K562 (cell line): ENCODE results near the gene MARS2. TPM values are rescaled to one million over a fixed set of nuclear protein-coding genes. Genes with fewer than 3 reads are reported as not detected.

ENCODE experiments used
- CBFB ChIP-seq: sonication (generic); formaldehyde crosslinking; IDR thresholded peaks from 2 replicates; pipeline ENCODE4 v1.4.0; 2020; ENCODE audit warnings: mild to moderate bottlenecking, missing genetic modification reagents
- CREM ChIP-seq: IDR thresholded peaks from 2 replicates; pipeline ENCODE4 v1.6.1; 2014; ENCODE audit warnings: antibody characterized with exemption, low read depth
- KAT2B ChIP-seq: IDR thresholded peaks from one replicate; pipeline ENCODE4 v1.6.1; 2012; ENCODE audit warnings: low read depth, mild to moderate bottlenecking, control low read depth, inconsistent platforms, low read length, moderate library complexity
- MAZ ChIP-seq, 2 experiments: fragments of 450-650 bp in 1 of 2; sonication (generic) in 1 of 2; formaldehyde crosslinking; IDR thresholded peaks in 1 of 2; conservative IDR thresholded peaks in 1 of 2; 2 replicates each; pipeline versions ENCODE4 v1.4.0 to v1.5.0; 2020; ENCODE audit warnings: mild to moderate bottlenecking in 1 of 2, missing genetic modification reagents in 1 of 2
- PTTG1 ChIP-seq: fragments of 450-650 bp; IDR thresholded peaks from 2 replicates; pipeline ENCODE4 v1.6.1; 2016; ENCODE audit warnings: low read depth, mild to moderate bottlenecking, missing genetic modification characterization, missing compliant biosample characterization
- TARDBP ChIP-seq: fragments of 450-650 bp; IDR thresholded peaks from 2 replicates; pipeline ENCODE4 v1.6.1; 2016
- UBTF ChIP-seq, 2 experiments: IDR thresholded peaks; 2 replicates each; pipeline ENCODE4 v1.6.1; 2012; ENCODE audit warnings: improper control_type of control experiment in 2 of 2, low read depth in 2 of 2, low read length in 2 of 2, borderline replicate concordance in 1 of 2
- VEZF1 ChIP-seq: fragments of 200-800 bp; sonication (Bioruptor generic); IDR thresholded peaks from 2 replicates; pipeline ENCODE4 v1.6.1; 2017; ENCODE audit warnings: missing genetic modification characterization, missing compliant biosample characterization
- ZFX ChIP-seq: sonication (generic); formaldehyde crosslinking; IDR thresholded peaks from 2 replicates; pipeline ENCODE4 v1.8.0; 2022; ENCODE audit warnings: mild to moderate bottlenecking, missing genetic modification reagents, moderate library complexity
- ZNF449 ChIP-seq: fragments of 250-450 bp; sonication (Bioruptor Pico); IDR thresholded peaks from 2 replicates; pipeline ENCODE4 v1.8.0; 2022; ENCODE audit warnings: moderate library complexity, mild to moderate bottlenecking, inconsistent platforms
- polyA plus RNA-seq, 8 experiments: library from polyadenylated mRNA; depleted of rRNA in 4 of 8; stranded (reverse) in 5 of 8; unstranded in 3 of 8; fragments of >200 nt; fragmentation: Nextera tagmentation in 2 of 8; fragmentation: Illumina TruSeq in 1 of 8; extraction: Ambion mirVana in 2 of 8; extraction: Trizol in 1 of 8; gene quantifications; 2 replicates each; pipeline versions ENCODE4 v1.2.1 to v1.2.3, GENCODE V29; 2011 to 2014; ENCODE audit warnings: inconsistent platforms in 1 of 8, missing spikeins in 1 of 8
- total RNA-seq, 7 experiments: library from RNA; depleted of rRNA in 6 of 7; stranded (reverse); fragments of >200 nt in 6 of 7; fragmentation: Illumina TruSeq in 2 of 7; extraction: Trizol in 2 of 7; gene quantifications; 2 replicates each; pipeline versions ENCODE4 v1.2.1 to v1.2.3, GENCODE V29; 2011 to 2021; ENCODE audit warnings: low replicate concordance in 1 of 7
- TF ChIP-seq, protein P1 (sequence below): fragments of 250-450 bp; sonication (Bioruptor Pico); IDR thresholded peaks from 2 replicates; pipeline ENCODE4 v1.6.1; 2021; ENCODE audit warnings: mild to moderate bottlenecking
- TF ChIP-seq, protein P2 (sequence below): fragments of 450-650 bp; IDR thresholded peaks from 2 replicates; pipeline ENCODE4 v1.6.1; 2016; ENCODE audit warnings: borderline replicate concordance
- TF ChIP-seq, protein P3 (sequence below): sonication (generic); formaldehyde crosslinking; IDR thresholded peaks from 2 replicates; pipeline ENCODE4 v1.8.0; 2022; ENCODE audit warnings: missing genetic modification reagents, mild to moderate bottlenecking, moderate library complexity, borderline replicate concordance

The MARS2 gene
- total and polyA plus RNA-seq, 9 of the 15 experiments (the other 6 are each of a cell fraction or from before 2014, with no cell fraction given): 4.0 to 17.6 (median 12.5) TPM

- TF ChIP-seq, protein P1, sequence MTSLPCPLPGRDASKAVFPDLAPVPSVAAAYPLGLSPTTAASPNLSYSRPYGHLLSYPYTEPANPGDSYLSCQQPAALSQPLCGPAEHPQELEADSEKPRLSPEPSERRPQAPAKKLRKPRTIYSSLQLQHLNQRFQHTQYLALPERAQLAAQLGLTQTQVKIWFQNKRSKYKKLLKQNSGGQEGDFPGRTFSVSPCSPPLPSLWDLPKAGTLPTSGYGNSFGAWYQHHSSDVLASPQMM: no peak
- peak; percentile 86 for TF ChIP-seq VEZF1 (CRISPR knock-in tag)
- TF ChIP-seq, protein P2, sequence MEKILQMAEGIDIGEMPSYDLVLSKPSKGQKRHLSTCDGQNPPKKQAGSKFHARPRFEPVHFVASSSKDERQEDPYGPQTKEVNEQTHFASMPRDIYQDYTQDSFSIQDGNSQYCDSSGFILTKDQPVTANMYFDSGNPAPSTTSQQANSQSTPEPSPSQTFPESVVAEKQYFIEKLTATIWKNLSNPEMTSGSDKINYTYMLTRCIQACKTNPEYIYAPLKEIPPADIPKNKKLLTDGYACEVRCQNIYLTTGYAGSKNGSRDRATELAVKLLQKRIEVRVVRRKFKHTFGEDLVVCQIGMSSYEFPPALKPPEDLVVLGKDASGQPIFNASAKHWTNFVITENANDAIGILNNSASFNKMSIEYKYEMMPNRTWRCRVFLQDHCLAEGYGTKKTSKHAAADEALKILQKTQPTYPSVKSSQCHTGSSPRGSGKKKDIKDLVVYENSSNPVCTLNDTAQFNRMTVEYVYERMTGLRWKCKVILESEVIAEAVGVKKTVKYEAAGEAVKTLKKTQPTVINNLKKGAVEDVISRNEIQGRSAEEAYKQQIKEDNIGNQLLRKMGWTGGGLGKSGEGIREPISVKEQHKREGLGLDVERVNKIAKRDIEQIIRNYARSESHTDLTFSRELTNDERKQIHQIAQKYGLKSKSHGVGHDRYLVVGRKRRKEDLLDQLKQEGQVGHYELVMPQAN: peak; percentile 97
- TF ChIP-seq, protein P3, sequence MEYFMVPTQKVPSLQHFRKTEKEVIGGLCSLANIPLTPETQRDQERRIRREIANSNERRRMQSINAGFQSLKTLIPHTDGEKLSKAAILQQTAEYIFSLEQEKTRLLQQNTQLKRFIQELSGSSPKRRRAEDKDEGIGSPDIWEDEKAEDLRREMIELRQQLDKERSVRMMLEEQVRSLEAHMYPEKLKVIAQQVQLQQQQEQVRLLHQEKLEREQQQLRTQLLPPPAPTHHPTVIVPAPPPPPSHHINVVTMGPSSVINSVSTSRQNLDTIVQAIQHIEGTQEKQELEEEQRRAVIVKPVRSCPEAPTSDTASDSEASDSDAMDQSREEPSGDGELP (CRISPR knock-in tag): peak; percentile 60; the same call in 1 of the 2 replicates
- peak in 1 of 2 experiments; percentile 46; a peak in 1 of 4 replicates for TF ChIP-seq UBTF (IDR thresholded peaks at IDR 0.05; ENCODE audit: borderline replicate concordance in 1 of 2, low read depth in 2 of 2, low read length in 2 of 2)
- TF ChIP-seq KAT2B: no peak
- TF ChIP-seq TARDBP: no peak
- TF ChIP-seq CREM: peak; percentile 65; the same call in 1 of the 2 replicates
- TF ChIP-seq PTTG1 (tag): no peak
- no peak for TF ChIP-seq ZNF449
- TF ChIP-seq ZFX (CRISPR knock-in tag): peak; percentile 18; the same call in 1 of the 2 replicates
- peak in 1 of 2 experiments; percentile 71; a peak in 2 of 4 replicates for TF ChIP-seq MAZ (CRISPR knock-in tag; conservative IDR thresholded peaks at IDR 0.05 in 1 of 2, IDR thresholded peaks at IDR 0.05 in 1 of 2)
- TF ChIP-seq CBFB: peak; percentile 63; the same call in 1 of the 2 replicates
Observed at GRCh38 chr2:197705121-197705911, at the start of gene MARS2 (continued).
